Neural cell (in vitro differentiated cells): ENCODE data around the gene RFX2. TPM values are rescaled to one million over a fixed set of nuclear protein-coding genes. Genes with fewer than 3 reads are reported as not detected.

Source experiments
- H2AFZ ChIP-seq: fragments of 200-600, 300-800 bp; sonication (generic), shearing (Covaris generic); 2 replicates; pipeline ENCODE4 v1.6.0; 2014; ENCODE audit warnings: low read depth, mild to moderate bottlenecking, antibody characterized with exemption, low read length, moderate library complexity
- H3F3A ChIP-seq: fragments of 200-600 bp; shearing (Covaris generic); 2 replicates; pipeline ENCODE4 v1.6.1; 2016; ENCODE audit warnings: mild to moderate bottlenecking, moderate library complexity, mixed read lengths, antibody characterized with exemption, low read length; ENCODE audit not compliant: insufficient read depth, poor library complexity, severe bottlenecking
- H3K27ac ChIP-seq: fragments of 200-600, 300-800 bp; sonication (generic), shearing (Covaris generic); 2 replicates; pipeline ENCODE4 v1.5.1; 2014; ENCODE audit warnings: mild to moderate bottlenecking, low read length, moderate library complexity
- H3K27me3 ChIP-seq: fragments of 300-800, 200-600 bp; sonication (generic), shearing (Covaris generic); 2 replicates; pipeline ENCODE4 v1.6.0; 2014; ENCODE audit warnings: mild to moderate bottlenecking, low read depth, low read length, moderate library complexity; ENCODE audit not compliant: insufficient read depth
- H3K36me3 ChIP-seq: fragments of 300-800, 200-600 bp; sonication (generic), shearing (Covaris generic); 2 replicates; pipeline ENCODE4 v1.5.1; 2014; ENCODE audit warnings: mild to moderate bottlenecking, antibody characterized with exemption, low read length, moderate library complexity; ENCODE audit not compliant: insufficient read depth
- H3K4me2 ChIP-seq: fragments of 300-800, 200-600 bp; sonication (generic), shearing (Covaris generic); 2 replicates; pipeline ENCODE4 v1.6.0; 2014; ENCODE audit warnings: mild to moderate bottlenecking, low read length
- H3K4me3 ChIP-seq: fragments of 300-800, 200-600 bp; sonication (generic), shearing (Covaris generic); 2 replicates; pipeline ENCODE4 v1.5.1; 2014; ENCODE audit warnings: mild to moderate bottlenecking, low read length, moderate library complexity
- H3K79me2 ChIP-seq: fragments of 200-600 bp; shearing (Covaris generic); replicated peaks from 2 replicates; pipeline ENCODE4 v1.6.0; 2014; ENCODE audit warnings: mild to moderate bottlenecking, low read length, moderate library complexity; ENCODE audit not compliant: insufficient read depth
- H3K9ac ChIP-seq: fragments of 300-800, 200-600 bp; sonication (generic), shearing (Covaris generic); 2 replicates; pipeline ENCODE4 v1.6.1; 2016; ENCODE audit warnings: mild to moderate bottlenecking, low read length, mixed read lengths
- H3K9me2 ChIP-seq: fragments of 200-600 bp; shearing (Covaris generic); 2 replicates; pipeline ENCODE4 v1.6.1; 2016; ENCODE audit warnings: mild to moderate bottlenecking, low read length, mixed read lengths; ENCODE audit not compliant: insufficient read depth
- H3K9me3 ChIP-seq: fragments of 200-600, 300-800 bp; sonication (generic), shearing (Covaris generic); 2 replicates; pipeline ENCODE4 v1.6.1; 2016; ENCODE audit warnings: mild to moderate bottlenecking, mixed run types, low read length, moderate library complexity, mixed read lengths
- H4K20me1 ChIP-seq: fragments of 200-600 bp; shearing (Covaris generic); 2 replicates; pipeline ENCODE4 v1.6.1; 2016; ENCODE audit warnings: mild to moderate bottlenecking, mixed run types; ENCODE audit not compliant: insufficient read depth
- EP300 ChIP-seq: fragments of 450-650 bp; conservative IDR thresholded peaks from 2 replicates; pipeline ENCODE4 v1.6.1; 2014; ENCODE audit warnings: antibody characterized with exemption, mild to moderate bottlenecking, moderate library complexity; ENCODE audit not compliant: poor library complexity, severe bottlenecking
- EZH2 ChIP-seq: fragments of 200-600, 300-800 bp; shearing (Covaris generic), sonication (generic); IDR thresholded peaks from 2 replicates; pipeline ENCODE4 v1.6.1; 2014; ENCODE audit warnings: antibody characterized with exemption, low read length, borderline replicate concordance, mild to moderate bottlenecking; ENCODE audit not compliant: insufficient read depth, poor library complexity, severe bottlenecking
- MXI1 ChIP-seq: fragments of 450-650 bp; conservative IDR thresholded peaks from 2 replicates; pipeline ENCODE4 v1.6.1; 2014; ENCODE audit warnings: antibody characterized with exemption, mild to moderate bottlenecking; ENCODE audit not compliant: poor library complexity, severe bottlenecking
- POLR2AphosphoS5 ChIP-seq: IDR thresholded peaks from 2 replicates; pipeline ENCODE4 v1.6.1; 2012
- RAD21 ChIP-seq: fragments of 450-650 bp; conservative IDR thresholded peaks from 2 replicates; pipeline ENCODE4 v1.6.1; 2014; ENCODE audit warnings: antibody characterized with exemption, mild to moderate bottlenecking, moderate library complexity
- SMC3 ChIP-seq: fragments of 450-650 bp; conservative IDR thresholded peaks from 2 replicates; pipeline ENCODE4 v1.6.1; 2014; ENCODE audit warnings: antibody characterized with exemption, mild to moderate bottlenecking, moderate library complexity; ENCODE audit not compliant: poor library complexity
- TAF1 ChIP-seq: IDR thresholded peaks from 2 replicates; pipeline ENCODE4 v1.6.1; 2012; ENCODE audit warnings: low read depth
- polyA plus RNA-seq: library from polyadenylated mRNA; depleted of rRNA; stranded (reverse); fragments of >200 nt; gene quantifications from 2 replicates; pipeline ENCODE4 v1.2.3, GENCODE V29; 2014
- TF ChIP-seq, protein P1 (sequence below): fragments of 450-650 bp; IDR thresholded peaks from 2 replicates; pipeline ENCODE4 v1.5.1; 2014; ENCODE audit warnings: antibody characterized with exemption, mild to moderate bottlenecking, moderate library complexity; ENCODE audit not compliant: poor library complexity, severe bottlenecking
- TF ChIP-seq, protein P2 (sequence below): IDR thresholded peaks from 2 replicates; pipeline ENCODE4 v1.6.1; 2012; ENCODE audit warnings: borderline replicate concordance

The RFX2 gene
- polyA plus RNA-seq, 1 donor from 2014 or later, result 0.69 TPM

DNA sequence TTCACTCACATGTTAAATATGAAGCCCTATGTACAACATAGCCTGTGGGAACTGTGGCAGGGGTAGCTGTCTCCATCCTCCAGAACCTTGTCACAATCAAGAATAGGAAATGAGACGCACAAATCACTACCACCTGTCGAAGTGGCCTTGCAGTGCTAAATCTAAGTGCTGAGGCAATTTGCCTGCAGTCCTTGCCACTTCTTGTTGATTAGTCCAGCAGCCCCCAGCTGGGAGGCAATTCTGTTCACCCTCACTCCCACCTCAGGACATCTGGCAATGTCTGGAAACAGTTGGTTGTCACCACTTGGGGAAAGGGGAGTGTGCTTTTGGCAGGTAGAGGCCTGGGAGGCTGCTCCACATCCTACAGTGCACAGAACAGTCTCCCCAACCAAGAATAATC lies 10.7 kb downstream of the RFX2 start:
- Histone ChIP-seq H3K27ac (no peak overlapping the region), H3K9ac (no peak overlapping the region), H2AFZ (no peak overlapping the region), H4K20me1 (no peaks in the 10 kb centered on the region), H3F3A (no peaks in the 10 kb centered on the region), H3K9me2 (no peaks in the 10 kb centered on the region), H3K9me3 (no peaks in the 10 kb centered on the region), H3K4me2 (no peak overlapping the region), H3K4me3 (no peak overlapping the region), H3K27me3 (no peaks in the 10 kb centered on the region), H3K79me2 (no peaks in the 10 kb centered on the region), H3K36me3 (no peaks in the 10 kb centered on the region)
- TF ChIP-seq SMC3 (no peak), TAF1 (no peak), POLR2AphosphoS5 (no peak), MXI1 (no peak), RAD21 (no peak), EP300 (no peak), EZH2 (no peak)
- TF ChIP-seq, protein P1, sequence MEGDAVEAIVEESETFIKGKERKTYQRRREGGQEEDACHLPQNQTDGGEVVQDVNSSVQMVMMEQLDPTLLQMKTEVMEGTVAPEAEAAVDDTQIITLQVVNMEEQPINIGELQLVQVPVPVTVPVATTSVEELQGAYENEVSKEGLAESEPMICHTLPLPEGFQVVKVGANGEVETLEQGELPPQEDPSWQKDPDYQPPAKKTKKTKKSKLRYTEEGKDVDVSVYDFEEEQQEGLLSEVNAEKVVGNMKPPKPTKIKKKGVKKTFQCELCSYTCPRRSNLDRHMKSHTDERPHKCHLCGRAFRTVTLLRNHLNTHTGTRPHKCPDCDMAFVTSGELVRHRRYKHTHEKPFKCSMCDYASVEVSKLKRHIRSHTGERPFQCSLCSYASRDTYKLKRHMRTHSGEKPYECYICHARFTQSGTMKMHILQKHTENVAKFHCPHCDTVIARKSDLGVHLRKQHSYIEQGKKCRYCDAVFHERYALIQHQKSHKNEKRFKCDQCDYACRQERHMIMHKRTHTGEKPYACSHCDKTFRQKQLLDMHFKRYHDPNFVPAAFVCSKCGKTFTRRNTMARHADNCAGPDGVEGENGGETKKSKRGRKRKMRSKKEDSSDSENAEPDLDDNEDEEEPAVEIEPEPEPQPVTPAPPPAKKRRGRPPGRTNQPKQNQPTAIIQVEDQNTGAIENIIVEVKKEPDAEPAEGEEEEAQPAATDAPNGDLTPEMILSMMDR, result no peak
- TF ChIP-seq, protein P2, sequence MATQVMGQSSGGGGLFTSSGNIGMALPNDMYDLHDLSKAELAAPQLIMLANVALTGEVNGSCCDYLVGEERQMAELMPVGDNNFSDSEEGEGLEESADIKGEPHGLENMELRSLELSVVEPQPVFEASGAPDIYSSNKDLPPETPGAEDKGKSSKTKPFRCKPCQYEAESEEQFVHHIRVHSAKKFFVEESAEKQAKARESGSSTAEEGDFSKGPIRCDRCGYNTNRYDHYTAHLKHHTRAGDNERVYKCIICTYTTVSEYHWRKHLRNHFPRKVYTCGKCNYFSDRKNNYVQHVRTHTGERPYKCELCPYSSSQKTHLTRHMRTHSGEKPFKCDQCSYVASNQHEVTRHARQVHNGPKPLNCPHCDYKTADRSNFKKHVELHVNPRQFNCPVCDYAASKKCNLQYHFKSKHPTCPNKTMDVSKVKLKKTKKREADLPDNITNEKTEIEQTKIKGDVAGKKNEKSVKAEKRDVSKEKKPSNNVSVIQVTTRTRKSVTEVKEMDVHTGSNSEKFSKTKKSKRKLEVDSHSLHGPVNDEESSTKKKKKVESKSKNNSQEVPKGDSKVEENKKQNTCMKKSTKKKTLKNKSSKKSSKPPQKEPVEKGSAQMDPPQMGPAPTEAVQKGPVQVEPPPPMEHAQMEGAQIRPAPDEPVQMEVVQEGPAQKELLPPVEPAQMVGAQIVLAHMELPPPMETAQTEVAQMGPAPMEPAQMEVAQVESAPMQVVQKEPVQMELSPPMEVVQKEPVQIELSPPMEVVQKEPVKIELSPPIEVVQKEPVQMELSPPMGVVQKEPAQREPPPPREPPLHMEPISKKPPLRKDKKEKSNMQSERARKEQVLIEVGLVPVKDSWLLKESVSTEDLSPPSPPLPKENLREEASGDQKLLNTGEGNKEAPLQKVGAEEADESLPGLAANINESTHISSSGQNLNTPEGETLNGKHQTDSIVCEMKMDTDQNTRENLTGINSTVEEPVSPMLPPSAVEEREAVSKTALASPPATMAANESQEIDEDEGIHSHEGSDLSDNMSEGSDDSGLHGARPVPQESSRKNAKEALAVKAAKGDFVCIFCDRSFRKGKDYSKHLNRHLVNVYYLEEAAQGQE, result no peak

DNA sequence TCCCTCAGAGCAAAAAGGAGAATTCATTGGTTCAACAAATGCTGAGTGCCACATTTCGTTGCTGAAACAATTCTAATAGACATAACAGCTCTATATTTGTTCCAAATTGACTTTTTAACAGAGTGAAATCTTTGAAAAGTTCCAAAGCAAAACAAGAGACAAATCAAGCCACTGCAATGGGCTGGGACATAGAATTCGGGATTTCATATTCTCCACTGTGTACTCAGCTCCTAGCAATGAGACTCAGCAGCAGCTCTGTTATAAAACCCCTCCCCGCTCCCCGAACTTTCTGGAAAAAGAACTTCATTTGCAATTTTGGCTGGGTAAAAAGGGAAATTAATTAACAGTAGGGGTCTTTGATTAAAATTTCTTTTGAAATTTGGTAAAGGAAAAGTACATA lies 11.3 kb downstream of the RFX2 start:
- Histone ChIP-seq H3K27ac (no peak overlapping the region), H3K9me3 (no peaks in the 10 kb centered on the region), H3K9me2 (no peaks in the 10 kb centered on the region), H3K4me3 (no peak overlapping the region), H3K36me3 (no peaks in the 10 kb centered on the region), H3F3A (no peaks in the 10 kb centered on the region), H3K9ac (no peak overlapping the region), H4K20me1 (no peaks in the 10 kb centered on the region), H3K4me2 (no peak overlapping the region), H3K27me3 (no peaks in the 10 kb centered on the region), H2AFZ (no peak overlapping the region), H3K79me2 (no peaks in the 10 kb centered on the region)
- TF ChIP-seq, protein P1, result no peak
- TF ChIP-seq RAD21, result no peak
- no peak for TF ChIP-seq TAF1
- TF ChIP-seq, protein P2, result no peak
- TF ChIP-seq POLR2AphosphoS5, result no peak
- TF ChIP-seq MXI1, result no peak
- no peak for TF ChIP-seq SMC3
- no peak for TF ChIP-seq EZH2
- no peak for TF ChIP-seq EP300
